Vagina (tissue), 2 donors: Measurements from ENCODE around the gene WDR38.

Source experiments
- POLR2AphosphoS5 ChIP-seq, 2 donors: sonication (generic); formaldehyde crosslinking; IDR thresholded peaks; one replicate each; pipeline ENCODE4 v1.9.0; 2017; ENCODE audit warnings: antibody characterized with exemption in 2 of 2, mild to moderate bottlenecking in 2 of 2, low read depth in 1 of 2; ENCODE audit not compliant: insufficient read depth in 1 of 2
- TF ChIP-seq, protein P1 (sequence below), 3 experiments: fragments of 450-650 bp in 2 of 3; fragments of 200-600 bp in 1 of 3; sonication (generic) in 1 of 3; IDR thresholded peaks; one replicate each; pipeline ENCODE4 v1.5.1; 2017 to 2019; ENCODE audit warnings: antibody characterized with exemption in 3 of 3, mild to moderate bottlenecking in 2 of 3, moderate library complexity in 2 of 3

- no peak for TF ChIP-seq POLR2AphosphoS5 (IDR thresholded peaks at IDR 0.05; ENCODE audit: insufficient read depth in 1 of 2, low read depth in 1 of 2)
- TF ChIP-seq, protein P1, sequence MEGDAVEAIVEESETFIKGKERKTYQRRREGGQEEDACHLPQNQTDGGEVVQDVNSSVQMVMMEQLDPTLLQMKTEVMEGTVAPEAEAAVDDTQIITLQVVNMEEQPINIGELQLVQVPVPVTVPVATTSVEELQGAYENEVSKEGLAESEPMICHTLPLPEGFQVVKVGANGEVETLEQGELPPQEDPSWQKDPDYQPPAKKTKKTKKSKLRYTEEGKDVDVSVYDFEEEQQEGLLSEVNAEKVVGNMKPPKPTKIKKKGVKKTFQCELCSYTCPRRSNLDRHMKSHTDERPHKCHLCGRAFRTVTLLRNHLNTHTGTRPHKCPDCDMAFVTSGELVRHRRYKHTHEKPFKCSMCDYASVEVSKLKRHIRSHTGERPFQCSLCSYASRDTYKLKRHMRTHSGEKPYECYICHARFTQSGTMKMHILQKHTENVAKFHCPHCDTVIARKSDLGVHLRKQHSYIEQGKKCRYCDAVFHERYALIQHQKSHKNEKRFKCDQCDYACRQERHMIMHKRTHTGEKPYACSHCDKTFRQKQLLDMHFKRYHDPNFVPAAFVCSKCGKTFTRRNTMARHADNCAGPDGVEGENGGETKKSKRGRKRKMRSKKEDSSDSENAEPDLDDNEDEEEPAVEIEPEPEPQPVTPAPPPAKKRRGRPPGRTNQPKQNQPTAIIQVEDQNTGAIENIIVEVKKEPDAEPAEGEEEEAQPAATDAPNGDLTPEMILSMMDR (IDR thresholded peaks at IDR 0.05), result no peak
Measured at GRCh38 chr9:124897570-124898460, 44.6 kb downstream of the WDR38 start.
